ENCODE measurements around the gene SULT1C4. TPM values are rescaled to one million over a fixed set of nuclear protein-coding genes. Genes with fewer than 3 reads are reported as not detected.
"Not testable (repeated sequence)": the region's sequence is repeated elsewhere in the genome, so short reads cannot be mapped to it uniquely, and the experiment has no call there.

SULT1C4 gene
- total RNA-seq, 1 donor from 2014 or later, result 11.3 TPM

- H3K27me3 Mint-ChIP-seq (ENCODE audit: insufficient read depth, low read depth), result no peaks in the 10 kb centered on the region
- H3K4me3 ChIP-seq, result no peak overlapping the region
- no peak overlapping the region for H3K27ac ChIP-seq
- H4K20me1 ChIP-seq (ENCODE audit: low read depth), result no peaks in the 10 kb centered on the region
- no peaks in the 10 kb centered on the region for H3K4me1 Mint-ChIP-seq
- H3K36me3 ChIP-seq, result no peaks in the 10 kb centered on the region
- H3K4me1 ChIP-seq, result peaks cover 2% of the 10 kb centered on the region
- H3K4me2 ChIP-seq, result no peak overlapping the region
- no peaks in the 10 kb centered on the region for H3F3A ChIP-seq (ENCODE audit: low read depth)
- no peak for TF ChIP-seq EZH2 (IDR thresholded peaks at IDR 0.05)
- TF ChIP-seq EZH2phosphoT487 (IDR thresholded peaks at IDR 0.05), result no peak
- TF ChIP-seq, protein P1, sequence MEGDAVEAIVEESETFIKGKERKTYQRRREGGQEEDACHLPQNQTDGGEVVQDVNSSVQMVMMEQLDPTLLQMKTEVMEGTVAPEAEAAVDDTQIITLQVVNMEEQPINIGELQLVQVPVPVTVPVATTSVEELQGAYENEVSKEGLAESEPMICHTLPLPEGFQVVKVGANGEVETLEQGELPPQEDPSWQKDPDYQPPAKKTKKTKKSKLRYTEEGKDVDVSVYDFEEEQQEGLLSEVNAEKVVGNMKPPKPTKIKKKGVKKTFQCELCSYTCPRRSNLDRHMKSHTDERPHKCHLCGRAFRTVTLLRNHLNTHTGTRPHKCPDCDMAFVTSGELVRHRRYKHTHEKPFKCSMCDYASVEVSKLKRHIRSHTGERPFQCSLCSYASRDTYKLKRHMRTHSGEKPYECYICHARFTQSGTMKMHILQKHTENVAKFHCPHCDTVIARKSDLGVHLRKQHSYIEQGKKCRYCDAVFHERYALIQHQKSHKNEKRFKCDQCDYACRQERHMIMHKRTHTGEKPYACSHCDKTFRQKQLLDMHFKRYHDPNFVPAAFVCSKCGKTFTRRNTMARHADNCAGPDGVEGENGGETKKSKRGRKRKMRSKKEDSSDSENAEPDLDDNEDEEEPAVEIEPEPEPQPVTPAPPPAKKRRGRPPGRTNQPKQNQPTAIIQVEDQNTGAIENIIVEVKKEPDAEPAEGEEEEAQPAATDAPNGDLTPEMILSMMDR (IDR thresholded peaks at IDR 0.05), result no peak
- H3K9me3 ChIP-seq (ENCODE audit: low read depth), result no peaks in the 10 kb centered on the region
- no peak overlapping the region for H3K4me3 Mint-ChIP-seq
- no peaks in the 10 kb centered on the region for H3K79me2 ChIP-seq (ENCODE audit: low read depth)
- H2AFZ ChIP-seq (replicated peaks), result peak overlapping the region; percentile 0
- no peaks in the 10 kb centered on the region for H3K27me3 ChIP-seq
- no peak for DNase-seq (ENCODE audit: low spot score)
- H3K36me3 Mint-ChIP-seq, result no peaks in the 10 kb centered on the region
- H3K27ac Mint-ChIP-seq, result no peak overlapping the region
- H3K9ac ChIP-seq, result no peak overlapping the region
- H3K9me3 Mint-ChIP-seq, result no peaks in the 10 kb centered on the region
These were observed 23.6 kb upstream of the SULT1C4 start for GRCh38 chr2:108354136-108354535.

DNA sequence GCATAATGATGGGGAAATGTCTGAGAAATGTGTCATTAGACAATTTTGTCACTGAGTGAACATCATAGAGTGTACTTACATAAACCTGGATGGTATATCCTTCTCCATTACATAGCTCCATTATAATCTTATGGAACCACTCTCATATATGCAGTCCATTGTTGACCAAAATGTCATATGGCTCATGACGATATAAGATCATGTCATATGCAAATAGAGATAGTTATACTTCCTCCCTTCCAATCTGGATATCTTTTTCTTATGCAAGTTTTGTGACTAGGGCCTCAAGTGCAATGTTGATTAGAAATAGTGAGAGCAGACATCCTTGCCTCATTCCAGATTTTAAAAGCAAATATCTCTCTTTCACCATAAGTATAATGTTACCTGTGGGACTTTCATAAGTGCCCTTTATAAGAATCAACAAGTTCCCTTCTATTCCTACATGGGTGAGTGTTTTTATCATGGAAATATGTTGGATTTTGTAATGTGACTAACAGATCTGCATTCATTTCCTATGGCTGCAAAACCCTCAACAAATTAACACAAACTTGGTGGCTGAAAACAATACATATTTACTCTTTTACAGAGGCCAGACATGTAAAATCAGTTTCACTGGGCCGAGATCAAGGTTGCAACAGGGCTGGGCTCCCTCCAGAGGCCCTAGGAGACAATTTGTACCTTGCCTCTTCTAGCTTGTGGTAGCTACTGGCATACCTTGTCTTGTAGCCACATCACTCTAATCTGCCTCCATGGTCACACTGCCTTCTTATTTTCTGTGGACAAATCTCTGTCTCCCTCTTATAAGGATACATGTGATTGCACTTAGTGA lies 21.6 kb upstream of the SULT1C4 start:
- TF ChIP-seq EZH2phosphoT487 (IDR thresholded peaks at IDR 0.05), result no peak
- TF ChIP-seq EZH2 (IDR thresholded peaks at IDR 0.05), result no peak
- TF ChIP-seq, protein P1 (IDR thresholded peaks at IDR 0.05), result no peak
- H3K4me2 ChIP-seq, result no peak overlapping the region
- no peak overlapping the region for H3K4me3 ChIP-seq
- H3K27me3 ChIP-seq, result no peaks in the 10 kb centered on the region
- no peaks in the 10 kb centered on the region for H3K79me2 ChIP-seq (ENCODE audit: low read depth)
- Mint-ChIP-seq H3K27me3 (ENCODE audit: insufficient read depth, low read depth) (no peaks in the 10 kb centered on the region), H3K4me3 (no peak overlapping the region), H3K4me1 (no peaks in the 10 kb centered on the region), H3K9me3 (no peaks in the 10 kb centered on the region), H3K36me3 (no peaks in the 10 kb centered on the region), H3K27ac (no peak overlapping the region)
- no peak for DNase-seq (ENCODE audit: low spot score)
- H3K36me3 ChIP-seq, result no peaks in the 10 kb centered on the region
- H4K20me1 ChIP-seq (ENCODE audit: low read depth), result no peaks in the 10 kb centered on the region
- H2AFZ ChIP-seq (replicated peaks), result no peak overlapping the region
- no peaks in the 10 kb centered on the region for H3K4me1 ChIP-seq
- no peaks in the 10 kb centered on the region for H3K9me3 ChIP-seq (ENCODE audit: low read depth)
- no peak overlapping the region for H3K27ac ChIP-seq
- no peak overlapping the region for H3K9ac ChIP-seq
- no peaks in the 10 kb centered on the region for H3F3A ChIP-seq (ENCODE audit: low read depth)

- not testable (repeated sequence) for H3K27ac Mint-ChIP-seq; H3K27me3 ChIP-seq; H3K9me3 ChIP-seq (ENCODE audit: low read depth); H3K36me3 Mint-ChIP-seq; H3K79me2 ChIP-seq (ENCODE audit: low read depth); H3K4me1 Mint-ChIP-seq; H2AFZ ChIP-seq (replicated peaks); H3K9ac ChIP-seq; H3K9me3 Mint-ChIP-seq; H3K4me3 Mint-ChIP-seq; H3K4me2 ChIP-seq; H3F3A ChIP-seq (ENCODE audit: low read depth); DNase-seq (ENCODE audit: low spot score); H3K4me3 ChIP-seq; H3K27ac ChIP-seq; H4K20me1 ChIP-seq (ENCODE audit: low read depth); H3K4me1 ChIP-seq; H3K36me3 ChIP-seq; H3K27me3 Mint-ChIP-seq (ENCODE audit: insufficient read depth, low read depth)
These were observed 18.4 kb upstream of the SULT1C4 start for GRCh38 chr2:108359336-108359735.

DNA sequence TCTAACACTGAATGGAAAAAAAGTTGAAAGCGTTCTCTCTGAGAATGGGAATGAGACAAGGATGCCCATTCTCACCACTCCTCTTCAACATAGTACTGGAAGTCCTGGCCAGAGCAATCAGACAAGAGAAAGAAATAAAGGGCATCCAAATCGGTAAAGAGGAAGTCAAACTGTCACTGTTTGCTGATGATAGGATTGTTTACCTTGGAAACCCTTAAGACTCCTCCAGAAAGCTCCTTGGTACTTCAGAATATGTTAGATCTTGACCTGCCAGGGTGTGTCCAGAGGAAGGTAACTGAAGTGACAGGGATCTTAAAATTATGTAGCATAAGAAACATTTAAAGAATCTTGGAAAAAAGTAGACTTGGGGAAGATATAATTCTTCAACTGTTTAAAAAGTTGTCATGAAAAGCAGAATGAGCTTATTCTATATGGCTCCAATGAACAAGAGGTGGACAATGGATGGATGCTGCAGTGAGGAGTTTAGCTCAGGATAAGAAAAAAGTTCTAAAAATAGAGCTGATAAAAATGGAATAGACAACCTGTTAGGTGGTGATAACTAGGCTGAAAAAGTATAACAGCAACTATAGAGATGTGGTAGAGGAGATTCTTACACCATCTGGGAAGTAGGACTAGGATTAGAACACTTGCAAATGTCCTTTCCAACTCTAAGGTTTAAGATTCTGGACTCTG lies 16.8 kb upstream of the SULT1C4 start:
- Histone ChIP-seq H4K20me1 (ENCODE audit: low read depth) (no peaks in the 10 kb centered on the region), H3K4me1 (no peaks in the 10 kb centered on the region), H3K79me2 (ENCODE audit: low read depth) (no peaks in the 10 kb centered on the region), H2AFZ (replicated peaks) (no peak overlapping the region), H3F3A (ENCODE audit: low read depth) (no peaks in the 10 kb centered on the region), H3K27ac (no peak overlapping the region), H3K27me3 (no peaks in the 10 kb centered on the region), H3K4me2 (no peak overlapping the region), H3K36me3 (no peaks in the 10 kb centered on the region), H3K4me3 (no peak overlapping the region), H3K9me3 (ENCODE audit: low read depth) (no peaks in the 10 kb centered on the region), H3K9ac (no peak overlapping the region)
- Mint-ChIP-seq H3K27ac (no peak overlapping the region), H3K27me3 (ENCODE audit: insufficient read depth, low read depth) (no peaks in the 10 kb centered on the region), H3K4me1 (no peaks in the 10 kb centered on the region), H3K36me3 (no peaks in the 10 kb centered on the region), H3K4me3 (no peak overlapping the region), H3K9me3 (peaks cover 5% of the 10 kb centered on the region)
- DNase-seq (ENCODE audit: low spot score), result no peak
- TF ChIP-seq, protein P1 (IDR thresholded peaks at IDR 0.05), result no peak
- no peak for TF ChIP-seq EZH2 (IDR thresholded peaks at IDR 0.05)
- TF ChIP-seq EZH2phosphoT487 (IDR thresholded peaks at IDR 0.05), result no peak
